ENCODE results near the gene PLAC8L1.

The PLAC8L1 gene

DNA sequence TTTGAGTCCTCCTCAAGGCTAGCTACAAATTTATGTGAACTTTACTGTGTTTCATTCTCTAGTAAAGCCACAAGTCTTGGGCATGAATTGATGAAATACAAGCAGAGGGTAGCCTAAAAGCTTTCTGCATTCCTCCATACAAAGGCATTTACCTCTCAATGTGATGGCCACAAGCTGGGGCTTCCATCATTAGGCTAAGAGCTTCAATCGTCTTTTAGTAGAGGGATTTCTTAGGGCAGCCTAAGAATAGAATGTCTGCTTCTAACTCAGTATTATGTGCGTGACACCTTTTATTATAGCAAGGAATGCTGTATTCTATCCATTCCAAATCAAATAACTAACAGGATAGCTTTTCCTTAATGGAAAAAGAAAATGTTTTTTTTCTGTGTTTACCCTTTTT is 3.7 kb downstream of the PLAC8L1 start:
- Histone ChIP-seq H3K27ac (no peak overlapping the region), H3K9me3 (ENCODE audit: control insufficient read depth, low read length) (no peaks in the 10 kb centered on the region), H3K9ac (no peak overlapping the region), H3K4me3 (ENCODE audit: low read depth, low read length) (no peak overlapping the region), H3K4me1 (no peaks in the 10 kb centered on the region), H3K27me3 (ENCODE audit: control insufficient read depth, insufficient read depth, low read length) (no peaks in the 10 kb centered on the region), H3K36me3 (ENCODE audit: control insufficient read depth, insufficient read depth, low read length) (no peaks in the 10 kb centered on the region), H2AFZ (no peak overlapping the region), H3K79me2 (no peaks in the 10 kb centered on the region), H3K4me2 (ENCODE audit: low read length) (no peak overlapping the region)
- TF ChIP-seq, protein P1, sequence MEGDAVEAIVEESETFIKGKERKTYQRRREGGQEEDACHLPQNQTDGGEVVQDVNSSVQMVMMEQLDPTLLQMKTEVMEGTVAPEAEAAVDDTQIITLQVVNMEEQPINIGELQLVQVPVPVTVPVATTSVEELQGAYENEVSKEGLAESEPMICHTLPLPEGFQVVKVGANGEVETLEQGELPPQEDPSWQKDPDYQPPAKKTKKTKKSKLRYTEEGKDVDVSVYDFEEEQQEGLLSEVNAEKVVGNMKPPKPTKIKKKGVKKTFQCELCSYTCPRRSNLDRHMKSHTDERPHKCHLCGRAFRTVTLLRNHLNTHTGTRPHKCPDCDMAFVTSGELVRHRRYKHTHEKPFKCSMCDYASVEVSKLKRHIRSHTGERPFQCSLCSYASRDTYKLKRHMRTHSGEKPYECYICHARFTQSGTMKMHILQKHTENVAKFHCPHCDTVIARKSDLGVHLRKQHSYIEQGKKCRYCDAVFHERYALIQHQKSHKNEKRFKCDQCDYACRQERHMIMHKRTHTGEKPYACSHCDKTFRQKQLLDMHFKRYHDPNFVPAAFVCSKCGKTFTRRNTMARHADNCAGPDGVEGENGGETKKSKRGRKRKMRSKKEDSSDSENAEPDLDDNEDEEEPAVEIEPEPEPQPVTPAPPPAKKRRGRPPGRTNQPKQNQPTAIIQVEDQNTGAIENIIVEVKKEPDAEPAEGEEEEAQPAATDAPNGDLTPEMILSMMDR (IDR thresholded peaks at IDR 0.05), result no peak

GRCh38 chr5:146098047-146098446 is 7.3 kb downstream of the PLAC8L1 start:
- H2AFZ ChIP-seq, result no peak overlapping the region
- no peaks in the 10 kb centered on the region for H3K36me3 ChIP-seq (ENCODE audit: control insufficient read depth, insufficient read depth, low read length)
- no peaks in the 10 kb centered on the region for H3K27me3 ChIP-seq (ENCODE audit: control insufficient read depth, insufficient read depth, low read length)
- TF ChIP-seq, protein P1 (IDR thresholded peaks at IDR 0.05), result no peak
- no peaks in the 10 kb centered on the region for H3K79me2 ChIP-seq
- H3K4me1 ChIP-seq, result no peaks in the 10 kb centered on the region
- no peak overlapping the region for H3K9ac ChIP-seq
- H3K4me3 ChIP-seq (ENCODE audit: low read depth, low read length), result no peak overlapping the region
- no peak overlapping the region for H3K4me2 ChIP-seq (ENCODE audit: low read length)
- no peak overlapping the region for H3K27ac ChIP-seq
- H3K9me3 ChIP-seq (ENCODE audit: control insufficient read depth, low read length), result no peaks in the 10 kb centered on the region

GRCh38 chr5:146091881-146092280 is 13.5 kb downstream of the PLAC8L1 start:
- no peak overlapping the region for H3K27ac ChIP-seq
- H3K4me2 ChIP-seq (ENCODE audit: low read length), result no peak overlapping the region
- no peak overlapping the region for H3K4me3 ChIP-seq (ENCODE audit: low read depth, low read length)
- H3K4me1 ChIP-seq, result no peaks in the 10 kb centered on the region
- no peaks in the 10 kb centered on the region for H3K36me3 ChIP-seq (ENCODE audit: control insufficient read depth, insufficient read depth, low read length)
- TF ChIP-seq, protein P1 (IDR thresholded peaks at IDR 0.05), result no peak
- H3K27me3 ChIP-seq (ENCODE audit: control insufficient read depth, insufficient read depth, low read length), result no peaks in the 10 kb centered on the region
- no peak overlapping the region for H3K9ac ChIP-seq
- H2AFZ ChIP-seq, result no peak overlapping the region
- H3K79me2 ChIP-seq, result no peaks in the 10 kb centered on the region
- no peaks in the 10 kb centered on the region for H3K9me3 ChIP-seq (ENCODE audit: control insufficient read depth, low read length)

GRCh38 chr5:146089287-146089686 is 16.1 kb downstream of the PLAC8L1 start:
- no peaks in the 10 kb centered on the region for H3K79me2 ChIP-seq
- no peak overlapping the region for H2AFZ ChIP-seq
- no peaks in the 10 kb centered on the region for H3K27me3 ChIP-seq (ENCODE audit: control insufficient read depth, insufficient read depth, low read length)
- no peaks in the 10 kb centered on the region for H3K4me1 ChIP-seq
- no peak overlapping the region for H3K9ac ChIP-seq
- H3K27ac ChIP-seq, result no peak overlapping the region
- H3K36me3 ChIP-seq (ENCODE audit: control insufficient read depth, insufficient read depth, low read length), result no peaks in the 10 kb centered on the region
- TF ChIP-seq, protein P1 (IDR thresholded peaks at IDR 0.05), result no peak
- no peaks in the 10 kb centered on the region for H3K9me3 ChIP-seq (ENCODE audit: control insufficient read depth, low read length)
- no peak overlapping the region for H3K4me2 ChIP-seq (ENCODE audit: low read length)
- H3K4me3 ChIP-seq (ENCODE audit: low read depth, low read length), result no peak overlapping the region

DNA sequence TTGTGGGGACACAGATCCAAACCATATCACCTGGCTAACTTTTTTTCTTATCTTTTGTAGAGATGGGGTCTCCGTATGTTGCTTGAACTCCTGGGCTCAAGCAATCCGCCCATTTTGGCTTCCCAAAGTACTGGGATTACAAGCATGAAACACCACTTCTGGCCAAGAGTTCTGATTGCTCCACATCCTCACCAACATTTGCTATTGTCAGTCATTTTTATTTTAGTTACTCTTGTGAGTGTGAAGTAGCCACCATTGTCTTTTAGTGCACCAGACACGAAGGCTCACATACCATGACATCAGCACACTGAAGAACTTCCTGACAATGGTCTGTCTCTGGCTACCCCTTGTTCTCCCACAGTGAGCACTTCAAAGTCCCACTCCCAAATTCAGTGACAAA is 17.3 kb downstream of the PLAC8L1 start:
- TF ChIP-seq, protein P1 (IDR thresholded peaks at IDR 0.05), result no peak
- Histone ChIP-seq H3K27ac (no peak overlapping the region), H2AFZ (no peak overlapping the region), H3K79me2 (no peaks in the 10 kb centered on the region), H3K4me1 (no peaks in the 10 kb centered on the region), H3K36me3 (ENCODE audit: control insufficient read depth, insufficient read depth, low read length) (no peaks in the 10 kb centered on the region), H3K4me2 (ENCODE audit: low read length) (no peak overlapping the region), H3K9ac (no peak overlapping the region), H3K27me3 (ENCODE audit: control insufficient read depth, insufficient read depth, low read length) (no peaks in the 10 kb centered on the region), H3K9me3 (ENCODE audit: control insufficient read depth, low read length) (no peaks in the 10 kb centered on the region), H3K4me3 (ENCODE audit: low read depth, low read length) (no peak overlapping the region)

All from parathyroid adenoma (tissue), 2 donors.